ENCODE measurements around the gene YLPM1.

- TF ChIP-seq POLR2A (IDR thresholded peaks at IDR 0.05; ENCODE audit: low read depth, low read length) (no peak), TAF1 (IDR thresholded peaks at IDR 0.05; ENCODE audit: borderline replicate concordance, low read depth, low read length) (no peak)
Observed at GRCh38 chr14:74855021-74855420, 91.9 kb downstream of the YLPM1 start.
